Keratinocyte (primary cell): Measurements from ENCODE around the gene USP53. TPM values are rescaled to one million over a fixed set of nuclear protein-coding genes. Genes with fewer than 3 reads are reported as not detected.

ENCODE experiments used
- DNase-seq: peaks from one replicate; pipeline ENCODE4 v3.0.0-alpha.2; 2011; ENCODE audit warnings: low read depth, missing footprints, low spot score
- FAIRE-seq: peaks from 2 replicates; lab custom pipeline; 2011; peaks lifted over from hg19 to GRCh38; lab: Jason Lieb, UNC
- H2AFZ ChIP-seq: 2 replicates; pipeline ENCODE4 v1.6.0; 2012; ENCODE audit warnings: low read length, control low read depth, inconsistent platforms; ENCODE audit not compliant: control insufficient read depth
- H3K27ac ChIP-seq: 2 replicates; pipeline ENCODE4 v1.5.1; 2011; ENCODE audit warnings: low read length; ENCODE audit not compliant: control insufficient read depth, insufficient read depth
- H3K27me3 ChIP-seq: 3 replicates; pipeline ENCODE4 v1.6.0; 2011; ENCODE audit warnings: low read length; ENCODE audit not compliant: control insufficient read depth, insufficient read depth; ENCODE audit errors: extremely low read depth
- H3K36me3 ChIP-seq, 2 experiments: 2 replicates in 1 of 2; 3 replicates in 1 of 2; pipeline ENCODE4 v1.5.1; 2011; ENCODE audit warnings: low read length in 2 of 2, mild to moderate bottlenecking in 1 of 2; ENCODE audit not compliant: control insufficient read depth in 2 of 2, insufficient read depth in 2 of 2; ENCODE audit errors: extremely low read depth in 1 of 2
- H3K4me1 ChIP-seq: 3 replicates; pipeline ENCODE4 v1.5.1; 2011; ENCODE audit warnings: low read length; ENCODE audit not compliant: control insufficient read depth, insufficient read depth; ENCODE audit errors: extremely low read depth
- H3K4me2 ChIP-seq: 3 replicates; pipeline ENCODE4 v1.6.0; 2011; ENCODE audit warnings: low read depth, low read length; ENCODE audit not compliant: control insufficient read depth, insufficient read depth; ENCODE audit errors: extremely low read depth
- H3K4me3 ChIP-seq, 3 experiments: fragments of 200-600 bp in 1 of 3; sonication (generic) in 1 of 3; 2 replicates in 2 of 3; 3 replicates in 1 of 3; pipeline ENCODE4 v1.5.1; 2011 to 2016; ENCODE audit warnings: low read length in 3 of 3, mild to moderate bottlenecking in 3 of 3, control low read depth in 2 of 3, inconsistent platforms in 1 of 3, low read depth in 1 of 3, mixed read lengths in 1 of 3, mixed run types in 1 of 3, moderate library complexity in 1 of 3; ENCODE audit not compliant: control insufficient read depth in 2 of 3, insufficient read depth in 2 of 3; ENCODE audit errors: extremely low read depth in 1 of 3
- H3K79me2 ChIP-seq: 2 replicates; pipeline ENCODE4 v1.6.0; 2012; ENCODE audit warnings: low read length; ENCODE audit not compliant: control insufficient read depth, insufficient read depth
- H3K9ac ChIP-seq: 3 replicates; pipeline ENCODE4 v1.6.0; 2011; ENCODE audit warnings: low read length; ENCODE audit not compliant: control insufficient read depth, insufficient read depth; ENCODE audit errors: extremely low read depth
- H3K9me1 ChIP-seq: 3 replicates; pipeline ENCODE4 v1.6.0; 2011; ENCODE audit warnings: low read length; ENCODE audit not compliant: control insufficient read depth, insufficient read depth; ENCODE audit errors: extremely low read depth
- H3K9me3 ChIP-seq: 2 replicates; pipeline ENCODE4 v1.5.1; 2012; ENCODE audit warnings: low read depth, low read length; ENCODE audit not compliant: control insufficient read depth
- H4K20me1 ChIP-seq: 3 replicates; pipeline ENCODE4 v1.6.0; 2011; ENCODE audit warnings: low read length; ENCODE audit not compliant: control insufficient read depth, insufficient read depth; ENCODE audit errors: extremely low read depth
- EZH2 ChIP-seq: IDR thresholded peaks from one replicate; pipeline ENCODE4 v1.6.1; 2012; ENCODE audit warnings: inconsistent platforms, mild to moderate bottlenecking, low read length, moderate library complexity
- dilution Hi-C: fragments of 300-500 bp; cut with MboI; formaldehyde crosslinking; loops from one replicate; pipeline ENCODE4 v1.7.0; 2020; ENCODE audit warnings: low sequenced_read_pairs; ENCODE audit not compliant: extremely low pct_ligation_motif_present
- polyA plus RNA-seq, 5 experiments: library from polyadenylated mRNA; depleted of rRNA in 3 of 5; stranded (reverse) in 3 of 5; stranded (forward) in 1 of 5; unstranded in 1 of 5; fragments of >200 nt; gene quantifications; 1 replicate in 1 of 5; 2 replicates in 3 of 5; 3 replicates in 1 of 5; pipeline versions ENCODE4 v1.2.1 to v1.2.3, GENCODE V29; 2011 to 2012; ENCODE audit warnings: missing spikeins in 2 of 5, low read depth in 1 of 5, low replicate concordance in 1 of 5
- TF ChIP-seq, protein P1 (sequence below), 3 experiments: IDR thresholded peaks in 1 of 3; conservative IDR thresholded peaks in 1 of 3; optimal IDR thresholded peaks in 1 of 3; 2 replicates in 2 of 3; 3 replicates in 1 of 3; pipeline versions ENCODE3 to v1.5.1; 2011; ENCODE audit warnings: low read length in 3 of 3, mild to moderate bottlenecking in 3 of 3, moderate library complexity in 2 of 3, control low read depth in 1 of 3, inconsistent platforms in 1 of 3; ENCODE audit not compliant: insufficient read depth in 2 of 3; ENCODE audit errors: extremely low read depth in 1 of 3

The USP53 gene
- polyA plus RNA-seq, 1 donor (not counting 4 experiments of a cell fraction or from before 2014, with no cell fraction given), result 29.0 TPM

DNA sequence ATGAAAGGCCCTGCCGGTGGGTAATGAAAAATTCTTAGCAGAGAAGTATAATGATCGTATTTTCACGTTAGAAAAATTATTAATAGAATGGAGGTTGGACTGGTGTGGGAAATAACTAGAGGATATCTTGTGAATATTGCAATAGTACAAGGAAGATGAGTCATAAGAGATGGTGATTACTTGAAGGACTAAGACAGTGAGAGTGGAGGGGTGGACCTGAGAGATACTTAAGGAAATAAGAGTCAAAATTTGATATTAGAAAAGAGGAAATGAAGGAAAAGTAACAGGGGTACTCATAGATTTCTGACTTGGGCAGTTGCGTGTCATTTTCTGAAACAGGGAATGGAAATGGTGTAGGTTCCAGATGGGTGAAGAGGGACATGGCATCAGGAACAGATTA lies 1.7 kb upstream of the USP53 start:
- Histone ChIP-seq H2AFZ (no peak overlapping the region), H3K79me2 (peaks cover 35% of the 10 kb centered on the region), H3K36me3 (no peaks in the 10 kb centered on the region), H4K20me1 (no peaks in the 10 kb centered on the region), H3K4me3 (peak overlapping the region in 1 of 3 experiments; percentile 93), H3K27me3 (no peaks in the 10 kb centered on the region), H3K9me1 (no peaks in the 10 kb centered on the region), H3K4me1 (peaks cover 33% of the 10 kb centered on the region), H3K4me2 (peak overlapping the region; percentile 81), H3K9me3 (no peaks in the 10 kb centered on the region), H3K9ac (no peak overlapping the region), H3K27ac (peak overlapping the region; percentile 99)
- dilution Hi-C loops, result no loop called here
- TF ChIP-seq, protein P1, sequence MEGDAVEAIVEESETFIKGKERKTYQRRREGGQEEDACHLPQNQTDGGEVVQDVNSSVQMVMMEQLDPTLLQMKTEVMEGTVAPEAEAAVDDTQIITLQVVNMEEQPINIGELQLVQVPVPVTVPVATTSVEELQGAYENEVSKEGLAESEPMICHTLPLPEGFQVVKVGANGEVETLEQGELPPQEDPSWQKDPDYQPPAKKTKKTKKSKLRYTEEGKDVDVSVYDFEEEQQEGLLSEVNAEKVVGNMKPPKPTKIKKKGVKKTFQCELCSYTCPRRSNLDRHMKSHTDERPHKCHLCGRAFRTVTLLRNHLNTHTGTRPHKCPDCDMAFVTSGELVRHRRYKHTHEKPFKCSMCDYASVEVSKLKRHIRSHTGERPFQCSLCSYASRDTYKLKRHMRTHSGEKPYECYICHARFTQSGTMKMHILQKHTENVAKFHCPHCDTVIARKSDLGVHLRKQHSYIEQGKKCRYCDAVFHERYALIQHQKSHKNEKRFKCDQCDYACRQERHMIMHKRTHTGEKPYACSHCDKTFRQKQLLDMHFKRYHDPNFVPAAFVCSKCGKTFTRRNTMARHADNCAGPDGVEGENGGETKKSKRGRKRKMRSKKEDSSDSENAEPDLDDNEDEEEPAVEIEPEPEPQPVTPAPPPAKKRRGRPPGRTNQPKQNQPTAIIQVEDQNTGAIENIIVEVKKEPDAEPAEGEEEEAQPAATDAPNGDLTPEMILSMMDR (optimal IDR thresholded peaks at IDR 0.05 in 1 of 3, IDR thresholded peaks at IDR 0.05 in 1 of 3, conservative IDR thresholded peaks at IDR 0.05 in 1 of 3; ENCODE audit: extremely low read depth in 1 of 3, insufficient read depth in 2 of 3, low read length in 3 of 3), result no peak
- no peak for TF ChIP-seq EZH2
- FAIRE-seq (peak; percentile 39), DNase-seq (no peak)

DNA sequence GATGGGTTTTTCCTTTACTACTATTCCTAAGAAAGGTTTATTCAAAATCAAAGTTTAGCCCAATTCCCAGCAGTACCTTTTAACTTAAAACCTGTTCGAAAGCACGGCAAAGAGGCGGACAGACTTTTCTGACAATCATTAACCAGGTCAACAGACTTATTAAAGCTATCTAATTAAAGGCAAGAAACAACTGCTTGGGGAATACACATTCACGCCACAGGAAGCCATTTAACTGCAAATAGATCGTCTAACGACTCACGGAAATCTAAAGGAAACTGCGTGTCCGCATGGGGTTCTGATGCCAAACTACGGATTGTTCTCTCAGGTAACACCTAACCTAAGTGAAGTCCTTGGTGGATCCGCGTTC lies 663 bp upstream of the USP53 start:
- H3K9me3 ChIP-seq, result no peaks in the 10 kb centered on the region
- H3K4me2 ChIP-seq, result peak overlapping the region; percentile 81
- peak overlapping the region; percentile 54 for H2AFZ ChIP-seq
- H3K9ac ChIP-seq, result peak overlapping the region; percentile 97
- dilution Hi-C loops, result no loop called here
- FAIRE-seq (no peak), DNase-seq (no peak)
- TF ChIP-seq EZH2, result no peak
- TF ChIP-seq, protein P1 (optimal IDR thresholded peaks at IDR 0.05 in 1 of 3, IDR thresholded peaks at IDR 0.05 in 1 of 3, conservative IDR thresholded peaks at IDR 0.05 in 1 of 3; ENCODE audit: extremely low read depth in 1 of 3, insufficient read depth in 2 of 3, low read length in 3 of 3), result no peak
- H3K79me2 ChIP-seq, result peaks cover 42% of the 10 kb centered on the region
- peak overlapping the region; percentile 91 to 97 (median 93) for H3K4me3 ChIP-seq
- H4K20me1 ChIP-seq, result no peaks in the 10 kb centered on the region
- peak overlapping the region; percentile 99 for H3K27ac ChIP-seq
- H3K36me3 ChIP-seq, result no peaks in the 10 kb centered on the region
- peaks cover 33% of the 10 kb centered on the region for H3K4me1 ChIP-seq
- no peaks in the 10 kb centered on the region for H3K9me1 ChIP-seq
- no peaks in the 10 kb centered on the region for H3K27me3 ChIP-seq
